Esophagus muscularis mucosa (tissue), 4 donors: ENCODE results near the gene FBN1. TPM values are rescaled to one million over a fixed set of nuclear protein-coding genes. Genes with fewer than 3 reads are reported as not detected.

Experiments used
- DNase-seq: peaks from one replicate; pipeline ENCODE4 v3.0.0-alpha.2; 2017; ENCODE audit errors: extremely low spot score
- H3K27ac ChIP-seq, 4 donors: fragments of 200-600 bp; sonication (generic); replicated peaks in 1 of 4; 1 replicate in 3 of 4; 2 replicates in 1 of 4; pipeline ENCODE4 v1.5.1; 2016 to 2019; ENCODE audit warnings: mild to moderate bottlenecking in 1 of 4
- H3K27me3 ChIP-seq, 4 donors: fragments of 200-600 bp; sonication (generic); one replicate each; pipeline versions ENCODE4 v1.5.1 to v1.6.0; 2016 to 2019
- H3K36me3 ChIP-seq, 4 donors: fragments of 200-600 bp; sonication (generic); one replicate each; pipeline ENCODE4 v1.5.1; 2016 to 2019
- H3K4me1 ChIP-seq, 4 donors: fragments of 200-600 bp; sonication (generic); one replicate each; pipeline ENCODE4 v1.5.1; 2016 to 2019
- H3K4me3 ChIP-seq, 4 donors: fragments of 200-600 bp; sonication (generic); 1 replicate in 2 of 4; 2 replicates in 2 of 4; pipeline ENCODE4 v1.5.1; 2016 to 2019; ENCODE audit warnings: mild to moderate bottlenecking in 4 of 4, moderate library complexity in 1 of 4
- H3K9me3 ChIP-seq, 4 donors: fragments of 200-600 bp; sonication (generic); 1 replicate in 3 of 4; 2 replicates in 1 of 4; pipeline ENCODE4 v1.5.1; 2016 to 2019
- EP300 ChIP-seq: sonication (generic); formaldehyde crosslinking; IDR thresholded peaks from one replicate; pipeline ENCODE4 v1.6.1; 2017; ENCODE audit warnings: antibody characterized with exemption
- POLR2A ChIP-seq: fragments of 450-650 bp; IDR thresholded peaks from one replicate; pipeline ENCODE4 v1.6.1; 2017; ENCODE audit warnings: antibody characterized with exemption, moderate library complexity, mild to moderate bottlenecking, low read depth
- POLR2AphosphoS5 ChIP-seq, 2 donors: sonication (generic); formaldehyde crosslinking; IDR thresholded peaks; one replicate each; pipeline ENCODE4 v1.6.1; 2017; ENCODE audit warnings: antibody characterized with exemption in 2 of 2
- WGBS: methylation state at CpG from one replicate; pipeline ENCODE4 v1.1.5; 2018; 5-methylcytosine and 5-hydroxymethylcytosine counted together
- intact Hi-C: fragments of 100-400 bp; cut with DNase I; formaldehyde crosslinking; loops from one replicate; pipeline ENCODE4 v1.15.1; 2023
- total RNA-seq, 4 donors: library from RNA; depleted of rRNA; stranded (reverse); fragments of >200 nt; gene quantifications; one replicate each; pipeline versions ENCODE4 v1.1.0 to v1.2.1, GENCODE V29; 2016
- TF ChIP-seq, protein P1 (sequence below), 3 experiments: fragments of 200-600 bp in 2 of 3; fragments of 450-650 bp in 1 of 3; sonication (generic) in 2 of 3; IDR thresholded peaks; one replicate each; pipeline ENCODE4 v1.5.1; 2017 to 2019; ENCODE audit warnings: antibody characterized with exemption in 3 of 3, mild to moderate bottlenecking in 2 of 3, moderate library complexity in 1 of 3

FBN1 gene
- total RNA-seq, 4 donors from 2014 or later, result 159 to 253 (median 226) TPM

DNA sequence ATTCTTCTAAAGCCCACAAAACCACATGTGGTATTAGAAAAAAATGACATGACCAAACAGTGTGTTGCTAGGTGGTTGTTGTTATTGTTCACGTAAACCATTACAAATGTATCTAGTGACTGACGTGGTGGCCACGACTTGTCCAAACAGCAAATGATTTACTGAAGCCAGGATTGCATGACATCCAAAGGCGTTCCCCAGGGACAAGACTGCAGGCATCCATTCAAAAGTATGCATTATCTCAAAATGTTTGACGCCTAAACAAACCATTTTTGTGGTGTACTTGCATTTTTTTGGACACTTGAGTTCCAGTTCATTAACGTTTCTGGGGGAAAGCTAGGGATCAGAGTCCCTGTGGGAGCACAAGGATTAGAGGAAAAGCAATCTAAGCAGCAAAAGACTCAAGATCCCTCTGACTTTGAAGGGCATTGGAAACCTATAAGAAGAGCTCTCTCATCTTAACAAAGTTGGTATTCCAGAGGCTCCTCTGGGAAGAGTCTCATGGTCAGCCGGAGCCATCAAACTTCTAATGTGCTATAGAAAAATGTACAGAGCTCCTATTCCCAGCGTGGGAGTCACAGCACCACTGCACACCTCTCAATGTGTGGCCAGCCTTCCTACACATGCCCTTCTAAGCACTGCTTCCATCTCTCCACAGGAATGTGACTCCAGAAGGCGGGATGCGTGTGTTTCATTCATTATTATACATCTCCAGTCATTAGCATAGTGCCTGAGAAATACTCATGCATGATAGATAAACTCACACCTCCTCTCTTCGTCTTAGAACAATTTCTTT lies 62.9 kb downstream of the FBN1 start:
- Histone ChIP-seq H3K9me3 (no peaks in the 10 kb centered on the region), H3K36me3 (no peaks in the 10 kb centered on the region), H3K27me3 (no peaks in the 10 kb centered on the region), H3K4me3 (no peak overlapping the region), H3K27ac (peak overlapping the region in 1 of 4 donors; percentile 2), H3K4me1 (peaks cover 5 to 69% (median 57%) of the 10 kb centered on the region in 4 donors)
- DNase-seq, result no peak
- WGBS, result 73% methylated on average over 11 of the region's 11 CpGs
- no peak for TF ChIP-seq EP300
- TF ChIP-seq, protein P1, sequence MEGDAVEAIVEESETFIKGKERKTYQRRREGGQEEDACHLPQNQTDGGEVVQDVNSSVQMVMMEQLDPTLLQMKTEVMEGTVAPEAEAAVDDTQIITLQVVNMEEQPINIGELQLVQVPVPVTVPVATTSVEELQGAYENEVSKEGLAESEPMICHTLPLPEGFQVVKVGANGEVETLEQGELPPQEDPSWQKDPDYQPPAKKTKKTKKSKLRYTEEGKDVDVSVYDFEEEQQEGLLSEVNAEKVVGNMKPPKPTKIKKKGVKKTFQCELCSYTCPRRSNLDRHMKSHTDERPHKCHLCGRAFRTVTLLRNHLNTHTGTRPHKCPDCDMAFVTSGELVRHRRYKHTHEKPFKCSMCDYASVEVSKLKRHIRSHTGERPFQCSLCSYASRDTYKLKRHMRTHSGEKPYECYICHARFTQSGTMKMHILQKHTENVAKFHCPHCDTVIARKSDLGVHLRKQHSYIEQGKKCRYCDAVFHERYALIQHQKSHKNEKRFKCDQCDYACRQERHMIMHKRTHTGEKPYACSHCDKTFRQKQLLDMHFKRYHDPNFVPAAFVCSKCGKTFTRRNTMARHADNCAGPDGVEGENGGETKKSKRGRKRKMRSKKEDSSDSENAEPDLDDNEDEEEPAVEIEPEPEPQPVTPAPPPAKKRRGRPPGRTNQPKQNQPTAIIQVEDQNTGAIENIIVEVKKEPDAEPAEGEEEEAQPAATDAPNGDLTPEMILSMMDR (IDR thresholded peaks at IDR 0.05), result no peak
- no peak for TF ChIP-seq POLR2AphosphoS5 (IDR thresholded peaks at IDR 0.05)
- no peak for TF ChIP-seq POLR2A
- intact Hi-C loops, result no loop called here

DNA sequence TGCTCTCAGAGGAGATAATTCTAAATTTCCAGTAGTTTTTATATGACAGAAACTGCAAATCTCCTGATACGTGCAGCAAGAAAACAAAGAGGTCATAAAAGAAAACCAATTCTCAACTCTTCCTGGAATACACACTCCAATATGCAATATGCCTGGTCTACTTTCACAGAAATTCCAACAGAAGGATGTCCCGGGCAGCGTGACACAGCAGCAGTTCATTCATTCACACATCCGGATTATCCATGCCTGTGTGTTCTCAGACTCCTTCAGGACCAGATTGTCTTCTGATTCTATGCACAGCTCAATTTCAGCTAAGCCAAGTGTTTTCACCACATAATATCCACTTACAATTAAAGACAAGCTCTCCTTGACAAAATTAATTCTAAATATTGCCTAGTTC lies 64.3 kb downstream of the FBN1 start:
- no peaks in the 10 kb centered on the region for H3K36me3 ChIP-seq
- H3K4me1 ChIP-seq, result peaks cover 5 to 76% (median 67%) of the 10 kb centered on the region in 4 donors
- no peak for TF ChIP-seq POLR2AphosphoS5 (IDR thresholded peaks at IDR 0.05)
- no peak for TF ChIP-seq EP300
- TF ChIP-seq POLR2A, result no peak
- TF ChIP-seq, protein P1 (IDR thresholded peaks at IDR 0.05), result no peak
- no peaks in the 10 kb centered on the region for H3K9me3 ChIP-seq
- H3K4me3 ChIP-seq, result no peak overlapping the region
- intact Hi-C loops, result no loop called here
- WGBS, result 70% methylated on average over 4 of the region's 4 CpGs
- peak overlapping the region in 2 of 4 donors; percentile 3 to 64 for H3K27ac ChIP-seq
- H3K27me3 ChIP-seq, result no peaks in the 10 kb centered on the region
- DNase-seq, result no peak

DNA sequence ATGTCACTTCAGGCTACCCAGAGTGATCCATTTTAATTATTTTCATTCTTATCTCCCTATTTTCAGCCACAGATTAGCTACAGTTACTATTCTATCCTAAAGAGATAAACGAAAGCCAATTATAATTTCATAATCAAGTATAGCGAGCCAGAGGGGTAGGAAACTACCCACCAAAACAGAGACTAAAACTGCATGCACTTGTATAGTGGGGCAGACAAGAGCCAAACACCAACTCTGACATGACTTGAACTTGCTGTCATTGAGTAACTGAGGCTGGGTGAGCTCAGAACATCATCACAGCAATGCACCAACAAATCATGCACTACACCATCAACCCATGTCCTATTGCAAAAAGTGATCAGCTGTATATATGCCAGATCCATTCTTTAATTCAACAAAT lies 64.8 kb downstream of the FBN1 start:
- peak overlapping the region in 3 of 4 donors; percentile 13 to 64 (median 20) for H3K27ac ChIP-seq
- peaks cover 5 to 75% (median 65%) of the 10 kb centered on the region in 4 donors for H3K4me1 ChIP-seq
- WGBS, result 96% methylated on average over 2 of the region's 2 CpGs
- H3K36me3 ChIP-seq, result no peaks in the 10 kb centered on the region
- H3K4me3 ChIP-seq, result no peak overlapping the region
- no peak for DNase-seq
- no peaks in the 10 kb centered on the region for H3K27me3 ChIP-seq
- H3K9me3 ChIP-seq, result no peaks in the 10 kb centered on the region
- no peak for TF ChIP-seq POLR2AphosphoS5 (IDR thresholded peaks at IDR 0.05)
- no peak for TF ChIP-seq POLR2A
- TF ChIP-seq, protein P1 (IDR thresholded peaks at IDR 0.05), result no peak
- TF ChIP-seq EP300, result no peak
- intact Hi-C loops, result no loop called here

DNA sequence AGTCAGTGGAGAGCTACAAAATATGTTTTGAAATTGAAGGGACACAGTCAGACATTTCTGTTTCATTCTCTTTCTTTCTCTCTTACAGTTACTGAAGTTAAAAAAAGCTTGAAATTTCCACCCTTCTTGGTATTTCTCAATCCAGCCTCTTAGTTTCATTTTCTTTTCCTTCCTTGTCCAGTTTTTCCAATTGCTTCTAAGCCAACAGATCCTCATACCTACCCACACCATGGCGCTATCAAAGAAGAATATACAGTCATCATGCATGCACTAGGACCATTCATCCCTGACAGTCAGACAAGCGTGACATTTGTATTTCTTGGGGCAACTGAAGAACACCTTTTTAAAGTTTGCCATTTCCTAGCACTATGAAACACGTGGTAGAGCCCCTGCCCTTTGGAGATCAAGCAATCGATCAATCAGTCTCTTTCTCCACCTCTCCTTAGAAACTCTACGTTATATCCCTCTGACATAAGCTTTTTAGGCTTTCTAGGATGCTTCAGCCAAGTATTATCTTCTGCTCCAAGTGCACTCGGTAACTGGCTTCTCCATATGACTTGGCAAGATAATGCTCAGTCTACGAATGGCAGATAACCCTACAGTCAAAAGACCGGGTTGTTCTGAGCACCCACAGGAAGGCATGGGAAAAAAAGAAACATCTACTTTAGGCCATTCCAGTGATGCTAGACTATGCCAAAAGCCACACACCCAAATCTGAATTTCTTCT lies 65.4 kb downstream of the FBN1 start:
- DNase-seq, result no peak
- intact Hi-C loops, result no loop called here

More for the DNA sequence above, 65.4 kb downstream of the FBN1 start:
- Histone ChIP-seq H3K4me3 (peak overlapping the region; percentile 4 to 23 (median 16)), H3K27me3 (no peaks in the 10 kb centered on the region), H3K27ac (peak overlapping the region; percentile 13 to 64 (median 31)), H3K9me3 (no peaks in the 10 kb centered on the region), H3K4me1 (peaks cover 5 to 75% (median 62%) of the 10 kb centered on the region in 4 donors), H3K36me3 (no peaks in the 10 kb centered on the region)
- TF ChIP-seq, protein P1 (IDR thresholded peaks at IDR 0.05), result no peak
- no peak for TF ChIP-seq POLR2A
- TF ChIP-seq POLR2AphosphoS5 (IDR thresholded peaks at IDR 0.05), result no peak
- no peak for TF ChIP-seq EP300
- WGBS, result 82% methylated on average over 8 of the region's 8 CpGs
